Parathyroid adenoma (tissue), 2 donors: ENCODE measurements around the gene MYO5B.

Experiments
- H2AFZ ChIP-seq: fragments of 300-600 bp; sonication (generic); one replicate; pipeline ENCODE4 v1.7.0; 2017; ENCODE audit warnings: antibody characterized with exemption, mild to moderate bottlenecking
- H3K27ac ChIP-seq: fragments of 300-600 bp; sonication (generic); one replicate; pipeline ENCODE4 v1.7.0; 2017
- H3K27me3 ChIP-seq: fragments of 300-600 bp; sonication (generic); one replicate; pipeline ENCODE4 v1.7.0; 2017; ENCODE audit warnings: low read length; ENCODE audit not compliant: control insufficient read depth, insufficient read depth
- H3K36me3 ChIP-seq: fragments of 300-600 bp; sonication (generic); one replicate; pipeline ENCODE4 v1.7.0; 2017; ENCODE audit warnings: low read length; ENCODE audit not compliant: control insufficient read depth, insufficient read depth
- H3K4me1 ChIP-seq: fragments of 300-600 bp; sonication (generic); one replicate; pipeline ENCODE4 v1.7.0; 2017; ENCODE audit warnings: control low read depth
- H3K4me2 ChIP-seq: fragments of 300-600 bp; sonication (generic); one replicate; pipeline ENCODE4 v1.7.0; 2017; ENCODE audit warnings: low read length
- H3K4me3 ChIP-seq: fragments of 300-600 bp; sonication (generic); one replicate; pipeline ENCODE4 v1.7.0; 2017; ENCODE audit warnings: low read depth, low read length
- H3K79me2 ChIP-seq: fragments of 300-600 bp; sonication (generic); one replicate; pipeline ENCODE4 v1.7.0; 2017; ENCODE audit warnings: control low read depth
- H3K9ac ChIP-seq: fragments of 300-600 bp; sonication (generic); one replicate; pipeline ENCODE4 v1.7.0; 2017; ENCODE audit warnings: mild to moderate bottlenecking
- H3K9me3 ChIP-seq: fragments of 300-600 bp; sonication (generic); one replicate; pipeline ENCODE4 v1.7.0; 2017; ENCODE audit warnings: low read length; ENCODE audit not compliant: control insufficient read depth
- TF ChIP-seq, protein P1 (sequence below): fragments of 300-600 bp; sonication (generic); IDR thresholded peaks from one replicate; pipeline ENCODE4 v1.7.0; 2017; ENCODE audit warnings: antibody characterized with exemption, mild to moderate bottlenecking
- donor health status: primary hyperparathyroidism.

MYO5B gene

DNA sequence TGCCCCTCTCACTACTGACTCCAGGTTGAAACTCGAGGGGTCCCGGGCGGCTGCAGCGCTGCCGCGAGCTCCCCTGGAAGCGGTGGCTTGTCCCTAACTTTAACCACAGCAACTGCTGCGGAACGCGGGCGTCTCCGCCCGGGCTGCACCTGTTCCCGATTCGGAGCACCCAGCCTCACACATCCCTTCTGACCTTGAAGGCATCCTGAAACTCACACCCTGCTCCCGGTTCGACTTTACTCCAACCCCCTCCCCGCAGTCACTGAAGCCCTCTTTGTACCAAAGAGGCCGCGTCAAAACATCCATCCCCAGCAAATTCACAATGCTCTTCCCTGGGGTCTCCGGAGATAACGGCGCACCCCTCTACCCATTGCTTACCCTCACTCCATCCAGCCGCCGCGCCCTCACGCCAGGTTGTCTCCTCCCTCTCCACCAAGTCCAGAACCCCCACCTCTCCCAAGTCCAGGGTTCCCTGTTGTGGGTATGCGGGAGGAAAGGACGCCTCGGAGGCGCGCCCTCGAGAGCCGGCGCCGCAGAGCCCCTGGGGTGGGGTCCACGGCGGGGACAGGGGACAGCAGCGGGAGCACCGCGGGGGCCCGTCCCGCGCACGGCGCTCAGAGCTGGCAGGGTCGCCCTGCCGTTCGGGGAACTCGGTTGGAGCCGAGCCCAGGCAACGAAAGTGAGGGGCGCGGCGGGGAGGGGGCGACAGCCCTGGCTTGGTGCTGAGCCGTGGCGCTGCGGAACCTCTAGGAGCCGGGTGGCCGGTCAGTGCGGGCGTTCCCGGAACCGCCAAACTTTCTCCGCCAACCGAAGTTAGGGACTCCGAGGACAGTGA is 934 bp downstream of the MYO5B start:
- peak overlapping the region; percentile 78 for H2AFZ ChIP-seq
- no peak overlapping the region for H3K27ac ChIP-seq
- H3K4me3 ChIP-seq: peak overlapping the region; percentile 50
- peaks cover 10% of the 10 kb centered on the region for H3K4me1 ChIP-seq
- TF ChIP-seq, protein P1, sequence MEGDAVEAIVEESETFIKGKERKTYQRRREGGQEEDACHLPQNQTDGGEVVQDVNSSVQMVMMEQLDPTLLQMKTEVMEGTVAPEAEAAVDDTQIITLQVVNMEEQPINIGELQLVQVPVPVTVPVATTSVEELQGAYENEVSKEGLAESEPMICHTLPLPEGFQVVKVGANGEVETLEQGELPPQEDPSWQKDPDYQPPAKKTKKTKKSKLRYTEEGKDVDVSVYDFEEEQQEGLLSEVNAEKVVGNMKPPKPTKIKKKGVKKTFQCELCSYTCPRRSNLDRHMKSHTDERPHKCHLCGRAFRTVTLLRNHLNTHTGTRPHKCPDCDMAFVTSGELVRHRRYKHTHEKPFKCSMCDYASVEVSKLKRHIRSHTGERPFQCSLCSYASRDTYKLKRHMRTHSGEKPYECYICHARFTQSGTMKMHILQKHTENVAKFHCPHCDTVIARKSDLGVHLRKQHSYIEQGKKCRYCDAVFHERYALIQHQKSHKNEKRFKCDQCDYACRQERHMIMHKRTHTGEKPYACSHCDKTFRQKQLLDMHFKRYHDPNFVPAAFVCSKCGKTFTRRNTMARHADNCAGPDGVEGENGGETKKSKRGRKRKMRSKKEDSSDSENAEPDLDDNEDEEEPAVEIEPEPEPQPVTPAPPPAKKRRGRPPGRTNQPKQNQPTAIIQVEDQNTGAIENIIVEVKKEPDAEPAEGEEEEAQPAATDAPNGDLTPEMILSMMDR: no peak
- peak overlapping the region; percentile 63 for H3K4me2 ChIP-seq
- no peaks in the 10 kb centered on the region for H3K27me3 ChIP-seq
- H3K9me3 ChIP-seq: no peaks in the 10 kb centered on the region
- no peaks in the 10 kb centered on the region for H3K36me3 ChIP-seq
- no peak overlapping the region for H3K9ac ChIP-seq
- no peaks in the 10 kb centered on the region for H3K79me2 ChIP-seq

DNA sequence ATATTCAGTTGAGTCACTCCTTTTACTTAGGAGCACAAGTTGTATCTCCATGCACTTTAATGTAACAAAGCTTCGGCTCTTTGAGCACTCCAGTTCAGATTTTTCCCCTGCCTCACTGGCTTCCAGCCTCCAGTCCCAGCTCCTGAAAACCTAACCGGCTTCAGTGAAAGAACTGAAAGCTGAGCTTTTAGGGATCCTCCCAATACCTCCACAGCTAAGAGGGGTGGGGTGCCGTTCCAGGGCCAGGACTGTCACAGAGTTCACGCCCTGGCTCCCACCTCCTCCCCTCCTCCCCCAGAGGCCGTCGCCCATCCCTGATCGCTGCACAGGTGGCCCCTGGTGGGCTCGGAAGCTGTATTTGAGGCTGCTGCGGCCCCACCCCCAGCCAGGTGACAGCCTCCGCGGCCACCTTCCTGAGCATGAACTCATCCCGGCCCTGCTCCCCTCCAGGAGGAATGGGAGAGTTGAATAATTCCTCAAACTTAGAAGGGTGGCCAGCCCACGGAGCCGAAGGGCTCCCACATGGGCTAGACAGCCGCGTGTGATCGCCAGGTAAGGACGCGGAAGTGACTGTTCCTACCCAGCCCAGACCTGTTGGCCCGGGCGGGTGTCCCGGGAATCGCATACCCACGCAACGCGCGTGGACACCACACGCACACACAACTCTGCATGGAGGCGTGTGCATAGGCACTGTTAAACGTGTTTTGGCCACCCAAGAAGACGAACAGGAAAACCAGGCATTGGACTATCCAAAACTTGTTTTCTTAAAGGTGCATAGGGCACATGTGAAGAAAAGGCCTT is 1.8 kb downstream of the MYO5B start:
- no peaks in the 10 kb centered on the region for H3K36me3 ChIP-seq
- TF ChIP-seq, protein P1: no peak
- no peaks in the 10 kb centered on the region for H3K27me3 ChIP-seq
- H2AFZ ChIP-seq: peak overlapping the region; percentile 78
- no peaks in the 10 kb centered on the region for H3K9me3 ChIP-seq
- peak overlapping the region; percentile 50 for H3K4me3 ChIP-seq
- H3K9ac ChIP-seq: no peak overlapping the region
- H3K79me2 ChIP-seq: no peaks in the 10 kb centered on the region
- H3K27ac ChIP-seq: no peak overlapping the region
- peaks cover 10% of the 10 kb centered on the region for H3K4me1 ChIP-seq
- peak overlapping the region; percentile 63 for H3K4me2 ChIP-seq

DNA sequence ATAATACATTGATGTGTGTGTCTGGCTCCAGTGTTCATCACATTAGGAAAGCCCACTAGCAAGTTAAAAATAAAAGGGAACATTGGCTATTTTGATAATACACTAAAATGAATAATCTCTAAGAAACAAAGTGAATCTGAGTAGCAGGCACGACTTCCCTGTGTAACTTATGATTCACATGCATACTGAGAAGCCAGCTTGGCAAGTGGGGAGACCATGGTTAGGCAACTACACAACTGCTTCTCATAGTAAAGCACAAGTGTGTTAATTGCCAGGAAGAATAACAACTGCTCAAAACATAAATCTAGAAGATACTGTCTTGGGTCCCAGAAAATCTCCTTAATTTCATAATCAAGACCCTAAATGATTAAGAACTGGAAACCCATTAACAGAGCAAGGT is 4.0 kb downstream of the MYO5B start:
- TF ChIP-seq, protein P1: no peak
- no peaks in the 10 kb centered on the region for H3K27me3 ChIP-seq
- no peak overlapping the region for H3K9ac ChIP-seq
- no peak overlapping the region for H3K4me2 ChIP-seq
- H3K27ac ChIP-seq: no peak overlapping the region
- no peaks in the 10 kb centered on the region for H3K36me3 ChIP-seq
- no peak overlapping the region for H3K4me3 ChIP-seq
- H2AFZ ChIP-seq: no peak overlapping the region
- H3K9me3 ChIP-seq: no peaks in the 10 kb centered on the region
- H3K4me1 ChIP-seq: peaks cover 10% of the 10 kb centered on the region
- no peaks in the 10 kb centered on the region for H3K79me2 ChIP-seq

DNA sequence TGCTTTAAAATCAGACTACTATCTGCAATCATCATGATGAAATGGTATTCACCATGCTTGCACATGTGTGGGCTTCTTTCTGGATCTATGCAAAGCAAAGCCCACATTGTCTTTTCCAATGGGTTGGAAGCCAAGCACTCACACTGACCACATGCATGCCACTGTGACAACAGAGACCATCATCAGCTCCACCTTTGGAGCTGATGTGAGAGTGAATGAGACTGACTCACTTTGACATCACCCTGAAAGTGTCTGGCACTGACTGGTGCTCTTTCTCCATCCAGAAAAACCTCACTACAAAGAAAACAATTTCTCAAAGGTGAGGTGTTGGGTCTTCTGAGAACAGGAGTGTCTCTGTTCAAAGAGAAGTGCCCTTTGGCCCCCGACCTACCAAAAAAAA is 4.7 kb downstream of the MYO5B start:
- Histone ChIP-seq H3K79me2 (no peaks in the 10 kb centered on the region), H3K4me2 (no peak overlapping the region), H2AFZ (no peak overlapping the region), H3K27ac (no peak overlapping the region), H3K36me3 (no peaks in the 10 kb centered on the region), H3K4me3 (no peak overlapping the region), H3K9me3 (no peaks in the 10 kb centered on the region), H3K4me1 (peaks cover 7% of the 10 kb centered on the region), H3K9ac (no peak overlapping the region), H3K27me3 (no peaks in the 10 kb centered on the region)
- TF ChIP-seq, protein P1: no peak
